ENCODE data around the gene IL26.

The IL26 gene

GRCh38 chr12:68203460-68203875 is 22.1 kb downstream of the IL26 start:
- in situ Hi-C loops (cut with MboI; ENCODE audit: low sequenced_read_pairs) = no loop called here
- H3K4me1 ChIP-seq = no peaks in the 10 kb centered on the region
- H3K27me3 ChIP-seq (ENCODE audit: low read depth) = 0 out of 2 replicates have a peak, but pooled peaks cover 3% of the 10 kb centered on the region
- H3K9me3 ChIP-seq = no peaks in the 10 kb centered on the region
- no peak overlapping the region for H3K4me3 ChIP-seq
- no peaks in the 10 kb centered on the region for H3K36me3 ChIP-seq (replicated peaks)
- DNase-seq (ENCODE audit: low spot score in 2 of 2) = no peak

- DNase-seq (ENCODE audit: low spot score in 2 of 2) = no peak
- in situ Hi-C loops (cut with MboI; ENCODE audit: low sequenced_read_pairs) = no loop called here
- H3K27me3 ChIP-seq (ENCODE audit: low read depth) = 0 out of 2 replicates have a peak, but pooled peaks cover 2% of the 10 kb centered on the region
Measured at GRCh38 chr12:68200854-68201253, 24.8 kb downstream of the IL26 start.

DNA sequence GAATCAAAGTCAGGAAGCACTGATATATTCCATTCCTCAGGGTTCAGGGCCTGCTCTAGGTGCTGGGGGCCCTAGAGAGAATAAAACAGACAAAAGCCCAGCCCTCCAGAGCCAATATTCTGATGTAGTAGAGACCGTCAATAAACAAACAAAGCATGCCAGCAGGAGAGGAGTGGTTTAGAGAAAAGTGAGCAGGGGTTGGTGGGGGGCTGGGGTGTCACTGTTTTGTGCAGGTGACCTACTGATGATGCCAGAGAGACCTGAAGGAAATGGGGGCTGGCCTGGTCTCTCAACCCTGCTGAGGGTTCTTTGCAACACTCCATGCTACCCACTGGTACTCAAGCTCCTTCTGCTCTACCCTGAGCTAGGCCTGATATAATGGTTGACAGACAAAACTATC is 26.5 kb downstream of the IL26 start:
- Histone ChIP-seq H3K36me3 (replicated peaks) (no peaks in the 10 kb centered on the region), H3K4me3 (no peak overlapping the region), H3K27me3 (ENCODE audit: low read depth) (no peaks in the 10 kb centered on the region; the same call in 1 of the 2 replicates), H3K9me3 (no peaks in the 10 kb centered on the region), H3K4me1 (no peaks in the 10 kb centered on the region)
- in situ Hi-C loops (cut with MboI; ENCODE audit: low sequenced_read_pairs) = no loop called here
- no peak for DNase-seq (ENCODE audit: low spot score in 2 of 2)

More at GRCh38 chr12:68200854-68201253, 24.8 kb downstream of the IL26 start:
- Histone ChIP-seq H3K36me3 (replicated peaks) (no peaks in the 10 kb centered on the region), H3K4me1 (no peaks in the 10 kb centered on the region), H3K9me3 (no peaks in the 10 kb centered on the region), H3K4me3 (no peak overlapping the region)

- in situ Hi-C loops (cut with MboI; ENCODE audit: low sequenced_read_pairs) = no loop called here
- no peaks in the 10 kb centered on the region for H3K36me3 ChIP-seq (replicated peaks)
- H3K4me3 ChIP-seq = no peak overlapping the region
- H3K4me1 ChIP-seq = no peaks in the 10 kb centered on the region
- no peaks in the 10 kb centered on the region; the same call in 1 of the 2 replicates for H3K27me3 ChIP-seq (ENCODE audit: low read depth)
- H3K9me3 ChIP-seq = no peaks in the 10 kb centered on the region
- DNase-seq (ENCODE audit: low spot score in 2 of 2) = no peak
Measured at GRCh38 chr12:68198507-68199086, 27.0 kb downstream of the IL26 start.

GRCh38 chr12:68190301-68190700 is 35.3 kb downstream of the IL26 start:
- no peak overlapping the region for H3K4me3 ChIP-seq
- H3K27me3 ChIP-seq (ENCODE audit: low read depth) = peaks cover 6% of the 10 kb centered on the region
- no peaks in the 10 kb centered on the region for H3K9me3 ChIP-seq
- H3K4me1 ChIP-seq = no peaks in the 10 kb centered on the region
- H3K36me3 ChIP-seq (replicated peaks) = no peaks in the 10 kb centered on the region
- DNase-seq (ENCODE audit: low spot score in 2 of 2) = no peak
- in situ Hi-C loops (cut with MboI; ENCODE audit: low sequenced_read_pairs) = no loop called here

- Histone ChIP-seq H3K4me1 (no peaks in the 10 kb centered on the region), H3K36me3 (replicated peaks) (no peaks in the 10 kb centered on the region), H3K4me3 (no peak overlapping the region), H3K9me3 (no peaks in the 10 kb centered on the region), H3K27me3 (ENCODE audit: low read depth) (peaks cover 6% of the 10 kb centered on the region)
- DNase-seq (ENCODE audit: low spot score in 2 of 2) = no peak
- in situ Hi-C loops (cut with MboI; ENCODE audit: low sequenced_read_pairs) = no loop called here
Measured at GRCh38 chr12:68189821-68190242, 35.8 kb downstream of the IL26 start.

- Histone ChIP-seq H3K27me3 (ENCODE audit: low read depth) (peaks cover 6% of the 10 kb centered on the region; the same call in 1 of the 2 replicates), H3K4me1 (no peaks in the 10 kb centered on the region), H3K4me3 (no peak overlapping the region), H3K36me3 (replicated peaks) (no peaks in the 10 kb centered on the region), H3K9me3 (no peaks in the 10 kb centered on the region)
- DNase-seq (ENCODE audit: low spot score in 2 of 2) = no peak
- in situ Hi-C loops (cut with MboI; ENCODE audit: low sequenced_read_pairs) = no loop called here
Measured at GRCh38 chr12:68185598-68185997, 40.0 kb downstream of the IL26 start.

DNA sequence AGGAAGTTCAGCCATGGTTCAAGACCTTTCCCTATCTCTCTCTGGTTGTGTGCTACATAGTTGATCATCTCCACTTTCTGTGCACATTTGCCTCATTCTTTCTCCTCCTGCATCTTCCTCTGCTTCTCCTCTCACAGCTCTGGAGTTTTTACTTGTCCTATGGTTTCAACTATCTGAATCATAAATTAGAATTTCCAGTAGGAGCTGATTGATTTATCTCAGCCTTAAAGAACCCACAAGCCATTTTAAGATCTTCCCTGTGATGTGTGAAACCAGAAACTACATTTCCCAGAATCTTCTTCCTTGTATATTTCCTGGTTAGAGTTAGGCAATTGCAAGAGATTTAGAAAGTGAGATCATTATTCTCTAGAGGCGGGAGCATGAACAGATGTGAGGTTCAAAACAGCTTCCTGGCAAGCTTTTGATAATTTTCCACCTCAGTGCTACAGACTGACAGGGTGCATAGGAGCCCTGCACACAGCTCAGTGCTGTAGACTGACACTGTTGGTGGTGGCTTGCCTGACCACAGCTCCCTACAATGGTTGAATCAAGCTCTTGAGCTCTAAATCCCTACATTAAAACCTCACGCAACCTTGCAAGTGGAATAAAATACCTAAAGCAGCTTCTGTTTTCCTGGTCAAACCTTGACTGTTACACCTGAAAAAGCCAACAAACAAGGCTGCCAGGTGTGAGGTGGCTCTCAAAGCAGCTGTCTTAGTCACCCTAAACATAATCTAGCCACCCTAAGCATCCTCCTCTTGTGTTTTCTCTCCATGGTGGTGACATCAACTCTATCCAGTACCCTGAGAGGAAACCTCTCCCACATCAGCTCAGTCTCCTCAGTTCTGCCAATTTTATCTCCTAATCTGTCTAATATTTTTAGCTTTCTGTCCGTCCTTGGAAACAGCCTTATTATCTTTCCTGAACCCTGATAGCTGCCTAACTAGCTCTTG is 44.5 kb downstream of the IL26 start:
- no peak for DNase-seq (ENCODE audit: low spot score in 2 of 2)
- in situ Hi-C loops (cut with MboI; ENCODE audit: low sequenced_read_pairs) = no loop called here
- H3K4me3 ChIP-seq = no peak overlapping the region

GRCh38 chr12:68178774-68179439 is 46.7 kb downstream of the IL26 start:
- in situ Hi-C loops (cut with MboI; ENCODE audit: low sequenced_read_pairs) = no loop called here
- Histone ChIP-seq H3K4me1 (no peaks in the 10 kb centered on the region), H3K36me3 (replicated peaks) (no peaks in the 10 kb centered on the region), H3K27me3 (ENCODE audit: low read depth) (no peaks in the 10 kb centered on the region), H3K4me3 (no peak overlapping the region), H3K9me3 (no peaks in the 10 kb centered on the region)
- no peak for DNase-seq (ENCODE audit: low spot score in 2 of 2)

More for the DNA sequence above, 44.5 kb downstream of the IL26 start:
- H3K27me3 ChIP-seq (ENCODE audit: low read depth) = no peaks in the 10 kb centered on the region
- no peaks in the 10 kb centered on the region for H3K9me3 ChIP-seq
- no peaks in the 10 kb centered on the region for H3K4me1 ChIP-seq
- H3K36me3 ChIP-seq (replicated peaks) = no peaks in the 10 kb centered on the region

DNA sequence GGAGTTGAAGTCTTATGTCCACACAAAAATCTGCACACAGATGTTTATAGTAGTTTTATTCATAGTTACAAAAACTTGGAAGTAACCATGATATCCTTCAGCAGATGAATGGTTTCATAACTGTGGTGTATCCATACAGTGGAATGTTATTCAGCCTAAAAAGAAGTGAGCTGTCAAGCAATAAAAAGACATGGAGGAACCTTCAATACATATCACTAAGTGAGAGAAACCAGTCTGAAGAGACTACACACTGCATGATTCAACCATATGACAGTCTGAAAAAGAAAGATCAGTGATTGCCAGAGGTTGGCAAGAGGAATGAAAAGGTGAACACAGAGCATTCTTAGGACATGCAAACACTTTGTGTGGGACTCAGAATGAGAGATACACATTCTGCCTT is 47.4 kb downstream of the IL26 start:
- in situ Hi-C loops (cut with MboI; ENCODE audit: low sequenced_read_pairs) = no loop called here
- DNase-seq (ENCODE audit: low spot score in 2 of 2) = no peak
- H3K4me1 ChIP-seq = no peaks in the 10 kb centered on the region

GRCh38 chr12:68177562-68177961 is 48.0 kb downstream of the IL26 start:
- in situ Hi-C loops (cut with MboI; ENCODE audit: low sequenced_read_pairs) = no loop called here
- Histone ChIP-seq H3K9me3 (no peaks in the 10 kb centered on the region), H3K4me1 (no peaks in the 10 kb centered on the region), H3K27me3 (ENCODE audit: low read depth) (no peaks in the 10 kb centered on the region), H3K4me3 (no peak overlapping the region), H3K36me3 (replicated peaks) (no peaks in the 10 kb centered on the region)
- no peak for DNase-seq (ENCODE audit: low spot score in 2 of 2)

More for the DNA sequence above, 47.4 kb downstream of the IL26 start:
- no peaks in the 10 kb centered on the region for H3K27me3 ChIP-seq (ENCODE audit: low read depth)
- no peaks in the 10 kb centered on the region for H3K36me3 ChIP-seq (replicated peaks)
- no peak overlapping the region for H3K4me3 ChIP-seq
- no peaks in the 10 kb centered on the region for H3K9me3 ChIP-seq

GRCh38 chr12:68176257-68176656 is 49.4 kb downstream of the IL26 start:
- in situ Hi-C loops (cut with MboI; ENCODE audit: low sequenced_read_pairs) = no loop called here

DNA sequence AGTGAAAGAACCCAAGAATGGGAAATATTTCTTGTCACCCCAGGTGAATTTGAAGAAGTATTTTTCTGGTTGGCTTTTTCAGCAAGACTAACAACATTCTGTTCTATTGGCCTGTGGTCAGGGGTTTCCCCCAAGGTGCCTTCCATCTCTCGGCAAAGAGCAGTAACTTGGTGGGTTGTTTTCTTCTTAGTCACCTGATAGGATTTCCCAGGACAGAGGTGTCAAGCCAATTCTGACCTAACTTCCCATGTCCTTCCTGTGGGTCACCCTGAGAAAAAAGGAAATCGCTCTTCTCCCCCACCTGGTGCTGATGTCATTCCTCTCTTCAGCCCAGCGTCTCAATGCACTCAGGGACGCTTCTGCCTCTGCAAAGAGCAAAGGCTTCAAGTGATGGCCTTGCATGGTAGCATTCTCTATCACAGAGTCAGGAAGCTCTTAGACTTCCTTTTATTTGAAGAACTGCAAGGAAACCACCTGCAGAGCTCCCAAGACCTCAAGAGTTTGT is 50.0 kb downstream of the IL26 start:
- Histone ChIP-seq H3K4me1 (no peaks in the 10 kb centered on the region), H3K9me3 (no peaks in the 10 kb centered on the region), H3K4me3 (no peak overlapping the region), H3K27me3 (ENCODE audit: low read depth) (no peaks in the 10 kb centered on the region), H3K36me3 (replicated peaks) (no peaks in the 10 kb centered on the region)
- in situ Hi-C loops (cut with MboI; ENCODE audit: low sequenced_read_pairs) = no loop called here
- no peak for DNase-seq (ENCODE audit: low spot score in 2 of 2)

More at GRCh38 chr12:68176257-68176656, 49.4 kb downstream of the IL26 start:
- Histone ChIP-seq H3K27me3 (ENCODE audit: low read depth) (no peaks in the 10 kb centered on the region), H3K9me3 (no peaks in the 10 kb centered on the region), H3K4me3 (no peak overlapping the region), H3K36me3 (replicated peaks) (no peaks in the 10 kb centered on the region), H3K4me1 (no peaks in the 10 kb centered on the region)
- no peak for DNase-seq (ENCODE audit: low spot score in 2 of 2)

Data from HAP-1 (cell line).